Activated CD8-positive, alpha-beta memory T cell treated with anti-CD3 and anti-CD28 coated beads, Interleukin-2, amount 50 U/mL, for 48 hours (primary cell): ENCODE results near the gene CD22.
A peak's percentile ranks its signal among the peaks of the same experiment; 100 is the strongest.
"Not testable (repeated sequence)": the region's sequence is repeated elsewhere in the genome, so short reads cannot be mapped to it uniquely, and the experiment has no call there.

ENCODE experiments used
- DNase-seq: peaks from one replicate; pipeline ENCODE4 v3.0.0-alpha.2; 2020

The CD22 gene

DNA sequence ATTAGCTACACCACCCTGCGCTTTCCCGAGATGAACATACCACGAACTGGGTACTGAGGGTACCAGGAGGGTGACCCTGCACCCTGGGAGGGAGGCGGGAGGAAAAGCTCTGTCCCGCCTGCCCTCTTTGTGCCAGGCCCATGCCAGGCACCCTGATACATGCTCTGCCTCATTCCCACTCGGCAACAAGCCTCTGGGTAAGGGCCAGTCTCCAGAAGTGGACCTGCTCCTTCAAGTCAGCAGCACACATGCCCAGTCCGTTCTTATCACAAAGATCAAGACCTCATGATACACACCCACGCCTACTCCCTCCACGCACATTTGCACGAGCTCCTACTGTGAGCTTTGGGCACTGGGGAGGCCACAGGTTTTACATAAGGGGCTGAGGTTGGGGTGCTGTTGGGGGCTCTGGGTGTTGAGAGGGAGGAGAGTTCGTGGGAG lies 16.7 kb downstream of the CD22 start:
- no peak for DNase-seq

- peak; percentile 86 for DNase-seq
Observed at GRCh38 chr19:35346193-35347052, 17.4 kb downstream of the CD22 start.

GRCh38 chr19:35347171-35347929 lies 18.4 kb downstream of the CD22 start, which contains the start of gene FFAR1:
Gene FFAR1 (plus strand): TSS chr19:35347902. CDS start chr19:35351552, 3,650 bp downstream.
- peak; percentile 84 for DNase-seq

DNA sequence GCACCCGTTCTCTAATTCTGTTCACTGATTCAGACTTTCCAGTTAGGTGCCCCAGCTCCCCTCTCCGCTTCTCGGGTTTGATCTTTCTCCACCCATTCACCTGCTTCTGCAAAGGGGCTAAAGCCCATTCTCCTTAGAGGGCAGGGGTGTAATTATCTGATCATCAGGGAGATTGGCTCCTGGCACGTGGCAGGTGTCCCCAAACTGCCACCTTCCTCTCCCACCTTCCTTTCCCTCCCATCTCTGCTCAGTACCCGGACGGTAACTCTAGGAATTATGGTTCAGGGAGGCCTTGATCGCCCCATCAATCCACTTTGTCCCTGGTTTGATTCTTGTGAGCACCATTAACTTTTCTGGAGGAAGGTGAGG lies 18.9 kb downstream of the CD22 start:
- no peak for DNase-seq

- DNase-seq = peak; percentile 53
Observed at GRCh38 chr19:35348911-35349611, 20.1 kb downstream of the CD22 start.

GRCh38 chr19:35349614-35350521 lies 20.9 kb downstream of the CD22 start:
- DNase-seq = peak; percentile 55

DNA sequence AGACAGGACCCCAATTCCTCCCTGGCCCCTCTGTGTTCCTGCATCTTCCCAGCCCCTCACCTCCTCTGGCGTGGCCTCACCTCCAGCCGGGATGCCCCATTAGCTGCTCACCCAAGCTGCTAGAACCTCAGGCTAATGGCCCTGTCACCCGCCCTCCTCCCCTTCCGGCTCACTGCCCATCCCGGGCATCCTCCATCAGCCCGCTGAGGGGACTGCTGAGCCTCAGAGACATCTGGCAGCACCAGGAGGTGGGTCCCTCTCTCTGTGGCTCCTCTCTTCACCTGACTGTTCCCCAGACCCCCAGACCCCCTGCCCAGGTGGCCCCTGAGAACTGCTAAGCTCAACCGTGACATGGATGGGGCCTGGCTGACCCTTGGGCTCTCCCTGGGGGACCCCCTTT lies 21.6 kb downstream of the CD22 start:
- peak; percentile 52 for DNase-seq

GRCh38 chr19:35351411-35352176 lies 22.6 kb downstream of the CD22 start:
- no peak for DNase-seq

GRCh38 chr19:35352177-35352447 lies 23.1 kb downstream of the CD22 start:
- DNase-seq = no peak

- peak; percentile 86 for DNase-seq
Observed at GRCh38 chr19:35352448-35353304, 23.7 kb downstream of the CD22 start.

DNA sequence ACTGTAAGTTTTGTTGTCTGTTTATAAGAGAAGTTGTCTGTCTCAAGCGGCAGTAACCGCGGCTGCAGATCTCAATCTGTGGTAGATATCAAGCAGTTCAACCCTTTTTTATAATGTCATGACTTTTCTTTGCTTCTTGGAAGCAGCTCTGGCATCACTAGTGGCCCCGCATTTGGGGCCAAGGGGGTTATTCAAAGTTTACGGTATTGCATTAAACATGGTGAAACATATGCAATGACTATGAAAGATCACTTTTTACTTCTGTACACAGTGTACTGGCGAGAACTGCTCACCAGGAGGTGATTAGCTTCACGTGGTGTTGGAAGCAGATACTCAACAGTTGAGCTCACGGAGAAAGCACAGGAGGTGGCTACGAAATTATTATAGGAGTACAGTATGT lies 24.6 kb downstream of the CD22 start:
- DNase-seq = peak; percentile 48

DNA sequence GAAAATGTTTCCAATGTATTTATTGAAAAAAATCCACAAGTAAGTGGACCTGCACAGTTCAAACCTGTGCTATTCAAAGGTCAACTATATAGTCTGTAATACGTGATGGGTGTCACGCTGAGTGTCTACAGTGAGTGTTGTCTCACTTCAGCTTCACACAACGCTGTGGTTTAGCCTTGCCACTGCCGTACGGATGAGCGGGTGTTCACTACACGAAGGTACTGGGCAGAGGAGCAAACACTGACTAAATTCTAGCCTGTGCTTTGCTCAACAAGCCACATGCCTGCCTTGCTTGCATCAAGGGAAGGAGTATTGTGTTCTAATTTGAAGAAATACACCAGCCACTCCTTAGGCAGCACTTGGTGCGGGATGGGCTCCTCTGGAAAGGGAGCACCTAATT lies 25.9 kb downstream of the CD22 start:
- peak; percentile 54 for DNase-seq

GRCh38 chr19:35355791-35356460 lies 26.9 kb downstream of the CD22 start:
- peak; percentile 13 for DNase-seq

DNA sequence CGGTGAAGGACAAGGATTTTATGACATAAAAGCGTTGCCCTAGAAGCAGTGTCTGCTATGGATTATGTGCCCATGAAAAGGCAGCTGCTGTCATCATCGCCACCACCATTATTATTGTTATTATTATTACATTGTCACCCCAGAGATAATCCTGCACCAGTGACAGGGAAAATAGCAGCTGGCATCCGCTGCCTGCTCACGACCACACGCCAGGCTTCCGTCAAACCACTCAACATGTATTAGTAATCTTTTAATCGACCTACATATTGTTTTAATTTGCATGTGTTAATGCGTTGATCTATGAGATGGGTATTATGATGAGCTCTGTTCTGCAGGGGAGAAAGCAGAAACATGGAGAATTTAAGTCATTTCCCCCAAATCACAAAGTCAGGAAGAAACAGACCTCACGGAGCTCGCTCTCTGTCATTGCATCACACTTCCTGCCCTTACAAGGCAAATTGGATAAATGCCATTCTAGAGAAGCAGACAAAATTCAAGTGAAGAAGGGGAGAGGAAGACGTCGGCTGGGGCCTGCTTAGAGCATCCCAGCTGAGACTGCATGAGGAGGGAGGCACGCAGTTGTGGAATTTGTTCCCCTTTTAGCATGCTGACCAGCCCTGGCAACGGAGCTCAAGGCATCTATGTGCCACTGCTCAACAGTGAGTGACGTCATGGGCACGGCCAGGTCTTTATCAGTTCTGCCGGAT lies 29.0 kb downstream of the CD22 start, which contains the start of gene FFAR3:
Gene FFAR3 (plus strand): TSS at position 594 of the 707 bp plus-strand sequence. CDS start 431 bp downstream, outside the sequence.
- no peak for DNase-seq

DNA sequence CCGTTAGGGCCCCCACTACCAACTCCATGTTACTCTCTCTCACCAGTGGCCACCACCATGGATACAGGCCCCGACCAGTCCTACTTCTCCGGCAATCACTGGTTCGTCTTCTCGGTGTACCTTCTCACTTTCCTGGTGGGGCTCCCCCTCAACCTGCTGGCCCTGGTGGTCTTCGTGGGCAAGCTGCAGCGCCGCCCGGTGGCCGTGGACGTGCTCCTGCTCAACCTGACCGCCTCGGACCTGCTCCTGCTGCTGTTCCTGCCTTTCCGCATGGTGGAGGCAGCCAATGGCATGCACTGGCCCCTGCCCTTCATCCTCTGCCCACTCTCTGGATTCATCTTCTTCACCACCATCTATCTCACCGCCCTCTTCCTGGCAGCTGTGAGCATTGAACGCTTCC lies 29.8 kb downstream of the CD22 start:
- not testable (repeated sequence) for DNase-seq

DNA sequence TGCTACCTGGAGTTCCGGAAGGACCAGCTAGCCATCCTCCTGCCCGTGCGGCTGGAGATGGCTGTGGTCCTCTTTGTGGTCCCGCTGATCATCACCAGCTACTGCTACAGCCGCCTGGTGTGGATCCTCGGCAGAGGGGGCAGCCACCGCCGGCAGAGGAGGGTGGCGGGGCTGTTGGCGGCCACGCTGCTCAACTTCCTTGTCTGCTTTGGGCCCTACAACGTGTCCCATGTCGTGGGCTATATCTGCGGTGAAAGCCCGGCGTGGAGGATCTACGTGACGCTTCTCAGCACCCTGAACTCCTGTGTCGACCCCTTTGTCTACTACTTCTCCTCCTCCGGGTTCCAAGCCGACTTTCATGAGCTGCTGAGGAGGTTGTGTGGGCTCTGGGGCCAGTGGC lies 30.4 kb downstream of the CD22 start:
- DNase-seq = peak; percentile 52

GRCh38 chr19:35360081-35360480 lies 31.1 kb downstream of the CD22 start:
- peak; percentile 22 for DNase-seq

DNA sequence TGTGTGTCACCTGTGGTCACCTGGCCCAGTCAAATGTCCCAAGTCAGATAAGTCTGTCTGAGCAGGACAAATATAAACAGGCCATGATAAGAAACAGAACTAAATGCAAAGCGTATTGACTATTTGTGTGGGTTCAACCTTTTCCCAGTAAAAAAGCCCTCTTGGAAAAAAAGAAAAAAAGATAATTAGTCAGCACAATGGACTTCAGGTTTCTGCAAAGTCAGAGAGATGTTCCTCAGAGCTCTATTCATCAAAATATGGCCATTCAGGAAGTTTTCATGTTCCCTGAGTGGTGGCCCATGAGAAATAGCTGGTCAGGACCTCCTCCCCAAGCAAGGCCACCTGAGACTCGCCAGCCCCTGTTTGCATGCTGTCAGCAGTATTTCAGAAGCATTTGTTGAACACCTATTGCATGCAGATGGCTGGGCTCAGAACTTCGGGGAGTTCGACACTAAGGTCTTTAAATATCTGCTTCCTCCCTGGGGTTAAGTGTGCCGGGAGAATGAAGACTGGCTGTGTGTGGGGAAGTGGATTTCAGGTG lies 32.0 kb downstream of the CD22 start:
- no peak for DNase-seq
